ENCODE measurements around the gene ITGB7.

Gene ITGB7

GRCh38 chr12:53143355-53143754 lies 63.7 kb downstream of the ITGB7 start:
- no peak for DNase-seq (ENCODE audit: low spot score)

Data from cerebellar cortex (tissue), 1 donor.